ENCODE results near the gene PLK3.

- no peak for TF ChIP-seq CTCF (IDR thresholded peaks at IDR 0.05)
- no peak for TF ChIP-seq ZFX (IDR thresholded peaks at IDR 0.05; ENCODE audit: borderline replicate concordance)
These were observed 13.2 kb upstream of the PLK3 start for GRCh38 chr1:44786841-44787426.
